8988T (cell line): ENCODE data around the gene ORM1.
A peak's percentile ranks its signal among the peaks of the same experiment; 100 is the strongest.
"Not testable (repeated sequence)": the region's sequence is repeated elsewhere in the genome, so short reads cannot be mapped to it uniquely, and the experiment has no call there.

Source experiments
- DNase-seq: peaks from one replicate; pipeline ENCODE4 v3.0.0; 2011

The ORM1 gene

GRCh38 chr9:114327749-114328148, 4.9 kb downstream of the ORM1 start:
- no peak for DNase-seq

- DNase-seq = not testable (repeated sequence)
Measured at GRCh38 chr9:114328357-114328820, 5.5 kb downstream of the ORM1 start.

GRCh38 chr9:114328937-114329624, 6.2 kb downstream of the ORM1 start:
- DNase-seq = not testable (repeated sequence)

- DNase-seq = not testable (repeated sequence)
Measured at GRCh38 chr9:114329625-114330022, 6.7 kb downstream of the ORM1 start, which contains the start of gene ORM2. ORM2 (plus strand) TSS chr9:114329869; CDS start chr9:114329905, 36 bp downstream.

GRCh38 chr9:114330636-114331035, 7.7 kb downstream of the ORM1 start:
- DNase-seq = no peak

- DNase-seq = not testable (repeated sequence)
Measured at GRCh38 chr9:114331229-114332195, 8.6 kb downstream of the ORM1 start.

- not testable (repeated sequence) for DNase-seq
Measured at GRCh38 chr9:114332474-114333040, 9.7 kb downstream of the ORM1 start.

GRCh38 chr9:114333718-114334117, 10.8 kb downstream of the ORM1 start:
- not testable (repeated sequence) for DNase-seq

- no peak for DNase-seq
Measured at GRCh38 chr9:114334490-114334889, 11.6 kb downstream of the ORM1 start.

GRCh38 chr9:114335745-114336144, 12.8 kb downstream of the ORM1 start:
- DNase-seq = no peak

- DNase-seq = no peak
Measured at GRCh38 chr9:114336157-114336556, 13.3 kb downstream of the ORM1 start.

- no peak for DNase-seq
Measured at GRCh38 chr9:114336699-114337395, 13.9 kb downstream of the ORM1 start.

- no peak for DNase-seq
Measured at GRCh38 chr9:114338187-114338586, 15.3 kb downstream of the ORM1 start.

GRCh38 chr9:114339130-114339908, 16.4 kb downstream of the ORM1 start:
- peak; percentile 92 for DNase-seq

- DNase-seq = no peak
Measured at GRCh38 chr9:114341152-114341830, 18.4 kb downstream of the ORM1 start.

GRCh38 chr9:114341991-114342390, 19.1 kb downstream of the ORM1 start:
- DNase-seq = no peak

GRCh38 chr9:114342755-114343440, 20.0 kb downstream of the ORM1 start:
- no peak for DNase-seq

- no peak for DNase-seq
Measured at GRCh38 chr9:114343471-114344187, 20.7 kb downstream of the ORM1 start.

GRCh38 chr9:114344188-114344566, 21.3 kb downstream of the ORM1 start:
- DNase-seq = no peak

GRCh38 chr9:114344692-114345091, 21.8 kb downstream of the ORM1 start:
- no peak for DNase-seq
